ENCODE results near the gene TREML4. TPM values are rescaled to one million over a fixed set of nuclear protein-coding genes. Genes with fewer than 3 reads are reported as not detected.
"Not testable (repeated sequence)": the region's sequence is repeated elsewhere in the genome, so short reads cannot be mapped to it uniquely, and the experiment has no call there.

Gene TREML4
- total RNA-seq, result not detected

GRCh38 chr6:41228096-41228495, at the start of gene TREML4:
Gene TREML4, plus strand, starts transcription at chr6:41228349. Its CDS starts 79 bp downstream, at chr6:41228428.
- FAIRE-seq (no peak), DNase-seq (ENCODE audit: low spot score in 2 of 2) (no peak)

- no peak for FAIRE-seq
- no peak for DNase-seq (ENCODE audit: low spot score in 2 of 2)
Measured at GRCh38 chr6:41179163-41179562, 49.0 kb upstream of the TREML4 start.

- DNase-seq (ENCODE audit: low spot score in 2 of 2) (no peak), FAIRE-seq (no peak)
Measured at GRCh38 chr6:41181566-41181965, 46.6 kb upstream of the TREML4 start.

- FAIRE-seq (no peak), DNase-seq (ENCODE audit: low spot score in 2 of 2) (no peak)
Measured at GRCh38 chr6:41182069-41183034, 45.8 kb upstream of the TREML4 start.

GRCh38 chr6:41184761-41185160, 43.4 kb upstream of the TREML4 start:
- DNase-seq (ENCODE audit: low spot score in 2 of 2) (no peak), FAIRE-seq (no peak)

- DNase-seq (ENCODE audit: low spot score in 2 of 2) (no peak), FAIRE-seq (no peak)
Measured at GRCh38 chr6:41186031-41186562, 42.1 kb upstream of the TREML4 start.

GRCh38 chr6:41187924-41188886, 39.9 kb upstream of the TREML4 start:
- FAIRE-seq, result no peak
- DNase-seq (ENCODE audit: low spot score in 2 of 2), result no peak

- DNase-seq (ENCODE audit: low spot score in 2 of 2); FAIRE-seq: not testable (repeated sequence)
Measured at GRCh38 chr6:41189046-41189445, 39.1 kb upstream of the TREML4 start.

GRCh38 chr6:41189967-41190366, 38.2 kb upstream of the TREML4 start:
- FAIRE-seq (no peak), DNase-seq (ENCODE audit: low spot score in 2 of 2) (no peak)

- FAIRE-seq (no peak), DNase-seq (ENCODE audit: low spot score in 2 of 2) (no peak)
Measured at GRCh38 chr6:41190791-41191190, 37.4 kb upstream of the TREML4 start.

GRCh38 chr6:41191569-41191968, 36.6 kb upstream of the TREML4 start:
- DNase-seq (ENCODE audit: low spot score in 2 of 2) (no peak), FAIRE-seq (no peak)

- no peak for DNase-seq (ENCODE audit: low spot score in 2 of 2)
- FAIRE-seq, result no peak
Measured at GRCh38 chr6:41193171-41193734, 34.9 kb upstream of the TREML4 start.

GRCh38 chr6:41193884-41194283, 34.3 kb upstream of the TREML4 start:
- FAIRE-seq (no peak), DNase-seq (ENCODE audit: low spot score in 2 of 2) (no peak)

- no peak for DNase-seq (ENCODE audit: low spot score in 2 of 2)
- FAIRE-seq, result no peak
Measured at GRCh38 chr6:41194386-41194785, 33.8 kb upstream of the TREML4 start.

GRCh38 chr6:41197234-41197633, 30.9 kb upstream of the TREML4 start:
- FAIRE-seq, result no peak
- DNase-seq (ENCODE audit: low spot score in 2 of 2), result no peak

GRCh38 chr6:41199552-41200246, 28.4 kb upstream of the TREML4 start:
- DNase-seq (ENCODE audit: low spot score in 2 of 2), result no peak
- FAIRE-seq, result no peak

- FAIRE-seq, result no peak
- no peak for DNase-seq (ENCODE audit: low spot score in 2 of 2)
Measured at GRCh38 chr6:41200296-41200900, 27.8 kb upstream of the TREML4 start.

GRCh38 chr6:41200901-41201763, 27.0 kb upstream of the TREML4 start, which contains the start of gene TREML2:
Gene TREML2, minus strand, starts transcription at chr6:41201149. Its CDS starts 141 bp downstream, at chr6:41201008.
- no peak for DNase-seq (ENCODE audit: low spot score in 2 of 2)
- no peak for FAIRE-seq

Data from frontal cortex (tissue), 4 donors.